GM23338 (cell line): ENCODE data around the gene FMN1. TPM values are rescaled to one million over a fixed set of nuclear protein-coding genes. Genes with fewer than 3 reads are reported as not detected.
A peak's percentile ranks its signal among the peaks of the same experiment; 100 is the strongest.

Experiments
- ATAC-seq: fragments of 200-7000 bp; cut with Tn5 transposase; 3 replicates; pipeline ENCODE4 v1.9.1; 2020
- DNase-seq: peaks from one replicate; pipeline ENCODE4 v3.0.0-alpha.2; 2015; ENCODE audit warnings: low spot score
- H2AFZ ChIP-seq: fragments of 200-600 bp; sonication (generic); 2 replicates; pipeline ENCODE4 v1.8.0; 2016; ENCODE audit warnings: antibody characterized with exemption, mild to moderate bottlenecking, moderate library complexity
- H3F3A ChIP-seq: fragments of 200-600 bp; sonication (generic); replicated peaks from 2 replicates; pipeline ENCODE4 v1.8.0; 2017; ENCODE audit warnings: antibody characterized with exemption, mixed run types, low read depth
- H3K27ac ChIP-seq: fragments of 200-600 bp; sonication (generic); 2 replicates; pipeline ENCODE4 v1.6.1; 2016; ENCODE audit warnings: low read depth
- H3K27me3 ChIP-seq: fragments of 200-600 bp; sonication (generic); 2 replicates; pipeline ENCODE4 v1.8.0; 2016; ENCODE audit warnings: mild to moderate bottlenecking, mixed run types, moderate library complexity; ENCODE audit not compliant: insufficient read depth
- H3K36me3 ChIP-seq: fragments of 200-600 bp; sonication (generic); 2 replicates; pipeline ENCODE4 v1.8.0; 2016; ENCODE audit warnings: mild to moderate bottlenecking; ENCODE audit not compliant: insufficient read depth
- H3K4me1 ChIP-seq: fragments of 200-600 bp; sonication (generic); 2 replicates; pipeline ENCODE4 v1.8.0; 2016; ENCODE audit warnings: mild to moderate bottlenecking, moderate library complexity; ENCODE audit not compliant: insufficient read depth
- H3K4me2 ChIP-seq: fragments of 200-600 bp; sonication (generic); 2 replicates; pipeline ENCODE4 v1.7.1; 2017; ENCODE audit warnings: mixed run types
- H3K4me3 ChIP-seq: fragments of 200-600 bp; sonication (generic); 2 replicates; pipeline ENCODE4 v1.6.1; 2016; ENCODE audit warnings: mixed run types
- H3K79me2 ChIP-seq: fragments of 200-600 bp; sonication (generic); replicated peaks from 2 replicates; pipeline ENCODE4 v1.8.0; 2017; ENCODE audit warnings: mild to moderate bottlenecking; ENCODE audit not compliant: insufficient read depth
- H3K9me2 ChIP-seq: fragments of 200-600 bp; sonication (generic); 2 replicates; pipeline ENCODE4 v1.8.0; 2017; ENCODE audit not compliant: insufficient read depth
- H4K20me1 ChIP-seq: fragments of 200-600 bp; sonication (generic); replicated peaks from 2 replicates; pipeline ENCODE4 v1.8.0; 2017; ENCODE audit warnings: mild to moderate bottlenecking; ENCODE audit not compliant: insufficient read depth
- H3K27ac Mint-ChIP-seq: 2 replicates; pipeline ENCODE4 v1.8.0; 2020; ENCODE audit warnings: inconsistent platforms, mild to moderate bottlenecking, moderate library complexity, mixed read lengths
- H3K27me3 Mint-ChIP-seq: 3 replicates; pipeline ENCODE4 v1.8.0; 2022; ENCODE audit warnings: low read depth, mild to moderate bottlenecking, moderate library complexity, mixed read lengths, inconsistent platforms; ENCODE audit not compliant: insufficient read depth, poor library complexity
- H3K36me3 Mint-ChIP-seq: 3 replicates; pipeline ENCODE4 v1.8.0; 2021; ENCODE audit warnings: low read depth, mild to moderate bottlenecking, inconsistent platforms, moderate library complexity, mixed read lengths
- H3K4me1 Mint-ChIP-seq: 3 replicates; pipeline ENCODE4 v1.8.0; 2020; ENCODE audit warnings: mild to moderate bottlenecking, inconsistent platforms, mixed read lengths
- H3K4me3 Mint-ChIP-seq: 3 replicates; pipeline ENCODE4 v1.8.0; 2021; ENCODE audit warnings: moderate library complexity, mild to moderate bottlenecking, inconsistent platforms, mixed read lengths
- H3K9me3 Mint-ChIP-seq: 3 replicates; pipeline ENCODE4 v1.8.0; 2020; ENCODE audit warnings: moderate library complexity, mild to moderate bottlenecking, inconsistent platforms, mixed read lengths
- CREB1 ChIP-seq: fragments of 250-450 bp; sonication (Bioruptor Pico); IDR thresholded peaks from 2 replicates; pipeline ENCODE4 v1.5.0; 2020; ENCODE audit warnings: low read depth, mild to moderate bottlenecking, moderate library complexity
- EZH2 ChIP-seq: fragments of 200-600 bp; sonication (generic); IDR thresholded peaks from one replicate; pipeline ENCODE4 v1.8.0; 2017; ENCODE audit warnings: antibody characterized with exemption, mild to moderate bottlenecking, low read depth; ENCODE audit not compliant: unreplicated experiment
- polyA plus RNA-seq: library from polyadenylated mRNA; unstranded; fragments of >200 nt; fragmentation: Nextera tagmentation; extraction: Ambion mirVana; gene quantifications from 2 replicates; pipeline ENCODE4 v1.2.1, GENCODE V29; 2016
- small RNA-seq: library from RNA; depleted of rRNA; stranded (forward); fragments of <200 nt; gene quantifications from one replicate; pipeline ENCODE3, GENCODE V24; 2014; ENCODE audit warnings: low replicate concordance
- total RNA-seq: library from RNA; depleted of rRNA; stranded (reverse); fragments of >200 nt; shearing (Covaris generic); gene quantifications from 2 replicates; pipeline ENCODE4 v1.2.3, GENCODE V29; 2014; rRNA removed
- TF ChIP-seq, protein P1 (sequence below), 2 experiments: fragments of 200-600 bp in 1 of 2; sonication (generic) in 1 of 2; conservative IDR thresholded peaks; 2 replicates each; pipeline versions ENCODE4 v1.5.1 to v1.6.1; 2016 to 2017; ENCODE audit warnings: antibody characterized with exemption in 2 of 2, low read depth in 2 of 2, mild to moderate bottlenecking in 2 of 2, moderate library complexity in 1 of 2

Gene FMN1
- total and polyA plus RNA-seq, 2 experiments from 2014 or later, result 1.2 to 1.6 TPM

DNA sequence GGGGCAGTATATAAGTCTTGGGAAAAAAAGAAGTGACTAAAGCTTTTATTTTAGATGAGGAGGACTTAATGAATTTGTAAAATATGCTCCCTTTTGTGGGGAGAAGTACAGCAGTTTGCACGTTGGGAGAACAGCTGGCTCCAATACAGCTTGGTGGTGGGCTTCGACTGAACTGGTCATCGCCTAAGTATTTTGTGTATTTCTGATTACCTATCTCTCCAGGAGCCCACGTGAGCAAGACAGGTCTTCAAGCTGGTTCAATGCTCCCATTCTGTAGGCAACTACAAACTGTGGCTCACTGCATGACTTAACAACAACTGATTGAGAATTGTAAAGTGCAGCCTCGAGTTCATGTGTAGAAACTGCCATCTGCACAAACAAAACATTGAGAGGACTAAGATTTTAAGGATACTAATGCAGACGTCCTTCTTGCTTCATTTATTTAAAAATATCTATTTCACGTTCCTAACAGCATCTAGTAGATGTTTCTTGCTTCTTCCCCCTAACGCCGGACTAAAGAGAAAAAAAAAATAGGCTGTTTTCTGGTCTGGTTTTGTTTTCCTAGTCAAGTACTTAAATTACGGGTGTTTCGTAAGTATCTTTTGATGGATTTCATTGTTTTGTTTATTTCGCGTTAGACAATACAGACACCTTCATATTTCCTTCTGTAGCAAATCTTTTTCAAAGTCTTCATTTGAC, 478.1 kb downstream of the FMN1 start:
- no peaks in the 10 kb centered on the region; the same call in 1 of the 2 replicates for H3F3A ChIP-seq
- Mint-ChIP-seq H3K9me3 (0 out of 3 replicates have a peak, but pooled peaks cover 2% of the 10 kb centered on the region), H3K27ac (no peak overlapping the region), H3K27me3 (peaks cover 55% of the 10 kb centered on the region), H3K4me3 (peak overlapping the region; percentile 65), H3K36me3 (no peaks in the 10 kb centered on the region; the same call in 2 of the 3 replicates), H3K4me1 (peaks cover 22% of the 10 kb centered on the region)
- H3K9me2 ChIP-seq, result no peaks in the 10 kb centered on the region
- H4K20me1 ChIP-seq, result no peaks in the 10 kb centered on the region
- no peaks in the 10 kb centered on the region for H3K36me3 ChIP-seq
- H3K4me2 ChIP-seq, result peak overlapping the region; percentile 88
- DNase-seq, result no peak
- peak overlapping the region; percentile 70 for H3K4me3 ChIP-seq
- TF ChIP-seq CREB1 (CRISPR knock-in tag) (no peak), EZH2 (peak; percentile 74)
- TF ChIP-seq, protein P1, sequence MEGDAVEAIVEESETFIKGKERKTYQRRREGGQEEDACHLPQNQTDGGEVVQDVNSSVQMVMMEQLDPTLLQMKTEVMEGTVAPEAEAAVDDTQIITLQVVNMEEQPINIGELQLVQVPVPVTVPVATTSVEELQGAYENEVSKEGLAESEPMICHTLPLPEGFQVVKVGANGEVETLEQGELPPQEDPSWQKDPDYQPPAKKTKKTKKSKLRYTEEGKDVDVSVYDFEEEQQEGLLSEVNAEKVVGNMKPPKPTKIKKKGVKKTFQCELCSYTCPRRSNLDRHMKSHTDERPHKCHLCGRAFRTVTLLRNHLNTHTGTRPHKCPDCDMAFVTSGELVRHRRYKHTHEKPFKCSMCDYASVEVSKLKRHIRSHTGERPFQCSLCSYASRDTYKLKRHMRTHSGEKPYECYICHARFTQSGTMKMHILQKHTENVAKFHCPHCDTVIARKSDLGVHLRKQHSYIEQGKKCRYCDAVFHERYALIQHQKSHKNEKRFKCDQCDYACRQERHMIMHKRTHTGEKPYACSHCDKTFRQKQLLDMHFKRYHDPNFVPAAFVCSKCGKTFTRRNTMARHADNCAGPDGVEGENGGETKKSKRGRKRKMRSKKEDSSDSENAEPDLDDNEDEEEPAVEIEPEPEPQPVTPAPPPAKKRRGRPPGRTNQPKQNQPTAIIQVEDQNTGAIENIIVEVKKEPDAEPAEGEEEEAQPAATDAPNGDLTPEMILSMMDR (conservative IDR thresholded peaks at IDR 0.05; ENCODE audit: low read depth in 2 of 2), result no peak
- no peak overlapping the region for H3K27ac ChIP-seq
- no peak overlapping the region for H2AFZ ChIP-seq
- H3K27me3 ChIP-seq, result peaks cover 79% of the 10 kb centered on the region
- peaks cover 26% of the 10 kb centered on the region for H3K4me1 ChIP-seq
- no peaks in the 10 kb centered on the region for H3K79me2 ChIP-seq
- no peak for ATAC-seq

Small RNA genes lying within 50 kb of the gene (small RNA-seq; reads per million reads assigned to genes)
- gene RF00591, result not detected

Other genes starting within 250 kb of the FMN1 start
- gene RYR3, start 116.3 kb upstream of the FMN1 start, total RNA-seq, result 0.97 and 1.2 TPM in 2 replicates
- gene RYR3, start 116.3 kb upstream of the FMN1 start, polyA plus RNA-seq, result 1.1 and 1.5 TPM in 2 replicates